OCI-LY1 (cell line): ENCODE data around the gene F5.

Source experiments
- EZH2 ChIP-seq: fragments of 200-600 bp; sonication (generic), shearing (Covaris generic); IDR thresholded peaks from 2 replicates; pipeline ENCODE4 v1.8.0; 2017; ENCODE audit warnings: borderline replicate concordance, mixed run types, mild to moderate bottlenecking, antibody characterized with exemption, low read length, moderate library complexity, mixed read lengths
- TF ChIP-seq, protein P1 (sequence below): fragments of 200-600 bp; sonication (generic), shearing (Covaris generic); IDR thresholded peaks from 2 replicates; pipeline ENCODE4 v1.5.1; 2017; ENCODE audit warnings: mild to moderate bottlenecking, antibody characterized with exemption, low read length, moderate library complexity, mixed read lengths

DNA sequence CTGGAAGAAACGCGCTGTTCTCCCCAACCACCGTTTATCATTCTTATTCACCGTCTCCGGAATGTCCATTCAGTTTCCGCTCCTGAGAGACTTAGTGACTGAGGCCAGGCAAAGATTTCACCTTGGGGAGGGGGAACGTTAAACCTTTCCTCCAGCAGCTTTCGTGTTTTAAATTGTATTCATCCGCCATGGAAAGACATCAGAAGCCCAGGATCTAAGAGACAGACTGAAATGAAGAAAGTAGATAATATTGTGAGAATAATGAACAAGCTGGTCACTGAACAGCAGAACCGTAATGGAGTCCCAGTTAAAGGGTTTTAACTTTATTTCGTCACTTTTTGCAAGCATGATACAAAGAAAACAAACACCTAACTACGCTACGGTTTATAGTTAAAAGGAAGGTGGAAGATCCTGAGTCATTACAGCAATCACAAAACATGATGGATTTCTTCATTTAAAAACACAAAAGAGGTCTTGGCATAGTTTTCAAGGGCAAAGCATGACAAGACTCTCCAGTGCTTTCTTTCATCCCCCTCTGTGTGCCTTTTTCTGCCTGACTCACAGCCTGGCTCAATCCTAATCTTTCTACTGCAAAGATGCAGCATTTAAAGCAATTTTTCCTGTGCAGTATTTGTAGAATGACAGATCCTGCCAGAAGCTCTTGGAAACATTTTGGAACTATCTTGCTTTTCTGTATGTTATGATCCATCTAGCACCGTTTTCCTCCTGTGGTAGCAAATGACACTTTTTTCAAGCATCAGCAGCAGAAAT, 99.8 kb downstream of the F5 start:
- TF ChIP-seq, protein P1, sequence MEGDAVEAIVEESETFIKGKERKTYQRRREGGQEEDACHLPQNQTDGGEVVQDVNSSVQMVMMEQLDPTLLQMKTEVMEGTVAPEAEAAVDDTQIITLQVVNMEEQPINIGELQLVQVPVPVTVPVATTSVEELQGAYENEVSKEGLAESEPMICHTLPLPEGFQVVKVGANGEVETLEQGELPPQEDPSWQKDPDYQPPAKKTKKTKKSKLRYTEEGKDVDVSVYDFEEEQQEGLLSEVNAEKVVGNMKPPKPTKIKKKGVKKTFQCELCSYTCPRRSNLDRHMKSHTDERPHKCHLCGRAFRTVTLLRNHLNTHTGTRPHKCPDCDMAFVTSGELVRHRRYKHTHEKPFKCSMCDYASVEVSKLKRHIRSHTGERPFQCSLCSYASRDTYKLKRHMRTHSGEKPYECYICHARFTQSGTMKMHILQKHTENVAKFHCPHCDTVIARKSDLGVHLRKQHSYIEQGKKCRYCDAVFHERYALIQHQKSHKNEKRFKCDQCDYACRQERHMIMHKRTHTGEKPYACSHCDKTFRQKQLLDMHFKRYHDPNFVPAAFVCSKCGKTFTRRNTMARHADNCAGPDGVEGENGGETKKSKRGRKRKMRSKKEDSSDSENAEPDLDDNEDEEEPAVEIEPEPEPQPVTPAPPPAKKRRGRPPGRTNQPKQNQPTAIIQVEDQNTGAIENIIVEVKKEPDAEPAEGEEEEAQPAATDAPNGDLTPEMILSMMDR = no peak
- no peak for TF ChIP-seq EZH2
